HUES48 (cell line): ENCODE data around the gene MUS81.

Source experiments
- H3K27ac ChIP-seq: one replicate; pipeline ENCODE4 v1.7.0; 2013; ENCODE audit warnings: low read depth, low read length, inconsistent platforms
- H3K27me3 ChIP-seq: 2 replicates; pipeline ENCODE4 v1.6.1; 2013; ENCODE audit warnings: mild to moderate bottlenecking, low read length; ENCODE audit not compliant: control insufficient read depth, insufficient read depth
- H3K36me3 ChIP-seq: 2 replicates; pipeline ENCODE4 v1.6.1; 2013; ENCODE audit warnings: low read length; ENCODE audit not compliant: control insufficient read depth, insufficient read depth
- H3K4me1 ChIP-seq: 2 replicates; pipeline ENCODE4 v1.6.1; 2013; ENCODE audit warnings: mild to moderate bottlenecking, low read length; ENCODE audit not compliant: control insufficient read depth, insufficient read depth
- H3K4me3 ChIP-seq: 2 replicates; pipeline ENCODE4 v1.5.1; 2013; ENCODE audit warnings: mild to moderate bottlenecking, low read depth, low read length
- H3K9ac ChIP-seq: 2 replicates; pipeline ENCODE4 v1.6.1; 2013; ENCODE audit warnings: mild to moderate bottlenecking, low read depth, low read length, moderate library complexity
- H3K9me3 ChIP-seq: 2 replicates; pipeline ENCODE4 v1.6.1; 2013; ENCODE audit warnings: low read length; ENCODE audit not compliant: control insufficient read depth, insufficient read depth

The MUS81 gene

GRCh38 chr11:65869643-65870306, 9.5 kb downstream of the MUS81 start:
- Histone ChIP-seq H3K4me1 (0 out of 2 replicates have a peak, but pooled peaks cover 4% of the 10 kb centered on the region), H3K27ac (no peak overlapping the region), H3K27me3 (no peaks in the 10 kb centered on the region; the same call in 1 of the 2 replicates), H3K9ac (no peak overlapping the region), H3K36me3 (peaks cover 24% of the 10 kb centered on the region), H3K9me3 (no peaks in the 10 kb centered on the region), H3K4me3 (no peak overlapping the region)

- peaks cover 19% of the 10 kb centered on the region for H3K36me3 ChIP-seq
- no peak overlapping the region for H3K27ac ChIP-seq
- H3K9me3 ChIP-seq, result no peaks in the 10 kb centered on the region
- H3K4me1 ChIP-seq, result 0 out of 2 replicates have a peak, but pooled peaks cover 4% of the 10 kb centered on the region
- no peaks in the 10 kb centered on the region; the same call in 1 of the 2 replicates for H3K27me3 ChIP-seq
- no peak overlapping the region for H3K9ac ChIP-seq
- H3K4me3 ChIP-seq, result no peak overlapping the region
Observed at GRCh38 chr11:65870307-65870658, 10.1 kb downstream of the MUS81 start.

- 0 out of 2 replicates have a peak, but pooled peaks cover 4% of the 10 kb centered on the region for H3K4me1 ChIP-seq
Observed at GRCh38 chr11:65870706-65871681, 10.8 kb downstream of the MUS81 start.

DNA sequence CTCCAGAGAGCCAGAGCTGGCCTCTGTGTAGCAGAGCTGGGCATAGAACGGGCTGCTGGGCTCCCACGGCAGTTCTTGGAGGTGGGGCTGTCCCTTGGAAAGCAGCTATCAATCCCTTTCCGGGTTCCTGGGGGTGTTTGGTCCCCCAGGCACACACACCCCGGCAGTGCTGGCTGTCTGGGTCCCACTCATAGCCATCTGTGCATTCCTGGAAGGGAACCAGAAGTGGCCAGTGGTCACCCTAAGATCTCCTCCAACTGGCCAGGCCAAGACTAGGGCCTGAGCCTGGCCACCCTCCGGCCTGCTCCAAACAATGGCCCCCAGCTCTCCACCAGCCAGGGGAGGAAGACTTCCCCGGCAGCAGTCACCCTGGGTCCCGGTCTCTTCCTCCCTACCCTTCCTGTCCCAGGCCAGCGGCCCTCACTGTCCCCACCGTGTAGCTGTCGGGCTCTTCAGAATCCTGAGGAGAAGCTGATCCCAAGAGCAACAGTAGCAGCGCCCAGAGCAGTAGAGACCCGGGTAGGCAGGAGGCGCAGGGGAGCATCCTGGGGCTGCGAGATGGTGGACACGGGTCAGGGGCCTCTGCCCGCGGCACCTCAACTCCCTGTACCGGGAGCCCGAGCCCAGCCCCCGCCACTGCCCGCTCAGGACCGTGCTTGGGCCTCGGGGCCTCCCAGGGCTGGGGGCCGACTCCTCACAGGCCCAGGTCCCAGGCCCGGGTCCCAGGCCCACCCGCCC, 11.7 kb downstream of the MUS81 start:
- Histone ChIP-seq H3K4me3 (peak overlapping the region; percentile 67; the same call in 1 of the 2 replicates), H3K27ac (no peak overlapping the region), H3K27me3 (no peaks in the 10 kb centered on the region; the same call in 1 of the 2 replicates), H3K9me3 (no peaks in the 10 kb centered on the region), H3K36me3 (0 out of 2 replicates have a peak, but pooled peaks cover 4% of the 10 kb centered on the region), H3K4me1 (0 out of 2 replicates have a peak, but pooled peaks cover 4% of the 10 kb centered on the region), H3K9ac (no peak overlapping the region)

More at GRCh38 chr11:65870706-65871681, 10.8 kb downstream of the MUS81 start:
- Histone ChIP-seq H3K36me3 (peaks cover 12% of the 10 kb centered on the region; the same call in 1 of the 2 replicates), H3K27ac (no peak overlapping the region), H3K9me3 (no peaks in the 10 kb centered on the region), H3K9ac (no peak overlapping the region), H3K4me3 (no peak overlapping the region), H3K27me3 (no peaks in the 10 kb centered on the region; the same call in 1 of the 2 replicates)

GRCh38 chr11:65872586-65873317, 12.5 kb downstream of the MUS81 start, which contains the start of gene EFEMP2:
EFEMP2 (minus strand) TSS chr11:65872800; CDS start chr11:65872354, 446 bp downstream.
- H3K27me3 ChIP-seq, result no peaks in the 10 kb centered on the region; the same call in 1 of the 2 replicates
- H3K9ac ChIP-seq, result no peak within 1 kb of the TSS
- no peaks in the 10 kb centered on the region for H3K36me3 ChIP-seq
- no peaks in the 10 kb centered on the region for H3K9me3 ChIP-seq
- H3K4me3 ChIP-seq, result peak within 1 kb of the TSS; percentile 67
- H3K27ac ChIP-seq, result no peak within 1 kb of the TSS
- no peaks in the 10 kb centered on the region for H3K4me1 ChIP-seq

DNA sequence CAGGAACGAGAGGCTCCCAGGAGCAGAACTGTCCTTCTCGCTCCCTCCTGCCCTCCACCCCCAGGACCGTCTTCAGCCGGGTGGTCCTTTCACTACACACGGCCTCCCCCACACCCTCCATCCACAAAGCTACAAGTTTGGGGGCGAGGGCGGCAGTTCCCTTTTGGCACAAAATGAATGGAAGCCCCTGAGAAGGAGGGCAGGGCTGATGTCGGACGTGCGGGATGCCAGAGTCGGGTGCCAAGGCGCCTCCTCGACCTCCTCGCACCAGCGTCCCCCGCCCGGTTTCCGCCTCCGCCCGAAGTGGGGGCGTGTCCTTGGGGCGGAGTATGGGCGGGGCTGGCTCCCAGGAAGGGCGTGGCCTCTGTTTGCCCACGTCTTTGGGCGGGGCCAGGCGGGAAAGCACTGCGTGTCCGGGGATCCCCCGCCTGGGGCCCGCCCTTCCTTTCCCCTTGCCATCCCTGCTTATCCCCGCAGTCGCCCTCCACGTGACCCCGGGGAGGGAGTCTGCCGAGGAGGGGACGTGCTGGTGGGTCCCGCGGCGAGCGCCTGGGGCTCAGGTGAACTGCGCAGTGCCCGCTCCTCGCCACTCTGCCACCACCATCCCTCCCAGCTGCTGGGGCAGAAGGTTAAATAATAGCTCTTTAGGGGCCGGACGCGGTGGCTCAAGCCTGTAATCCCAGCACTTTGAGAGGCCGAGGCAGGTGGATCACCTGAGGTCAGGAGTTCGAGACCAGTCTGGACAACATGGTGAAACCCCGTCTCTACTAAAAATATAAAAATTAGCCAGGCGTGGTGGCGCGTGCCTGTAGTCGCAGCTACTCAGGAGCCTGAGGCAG, 13.3 kb downstream of the MUS81 start:
- Histone ChIP-seq H3K27ac (no peak overlapping the region), H3K27me3 (no peaks in the 10 kb centered on the region; the same call in 1 of the 2 replicates), H3K9ac (no peak overlapping the region), H3K9me3 (no peaks in the 10 kb centered on the region), H3K36me3 (no peaks in the 10 kb centered on the region), H3K4me1 (no peaks in the 10 kb centered on the region), H3K4me3 (peak overlapping the region; percentile 67)

DNA sequence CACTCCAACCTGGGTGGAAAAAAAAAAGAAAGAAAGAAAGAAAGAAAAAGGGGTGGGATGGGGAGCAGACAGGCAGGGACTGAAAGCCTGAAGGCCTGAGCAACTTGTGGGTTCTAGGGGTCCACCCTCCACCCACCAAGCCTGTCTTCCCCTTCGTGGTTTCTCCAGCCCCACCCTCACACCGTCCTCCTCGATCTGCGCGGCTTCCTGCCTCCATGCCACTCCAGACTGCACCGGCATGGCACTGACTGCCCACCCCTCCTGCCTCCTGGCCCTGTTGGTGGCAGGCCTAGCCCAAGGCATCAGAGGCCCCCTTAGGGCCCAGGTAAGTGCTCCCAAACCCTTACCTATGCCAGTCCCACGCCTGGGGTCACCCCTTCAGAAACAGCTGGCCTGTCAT, 19.4 kb downstream of the MUS81 start, which contains the start of gene CTSW:
Gene CTSW, plus strand, starts transcription at position 221 of the 400 bp plus-strand sequence. Its CDS starts 18 bp downstream, at position 239.
- peaks cover 26% of the 10 kb centered on the region for H3K36me3 ChIP-seq
- peaks cover 3% of the 10 kb centered on the region; the same call in 1 of the 2 replicates for H3K4me1 ChIP-seq
- no peak within 1 kb of the TSS for H3K27ac ChIP-seq
- no peaks in the 10 kb centered on the region for H3K9me3 ChIP-seq
- H3K9ac ChIP-seq, result no peak within 1 kb of the TSS
- no peaks in the 10 kb centered on the region for H3K27me3 ChIP-seq
- H3K4me3 ChIP-seq, result no peak within 1 kb of the TSS

- Histone ChIP-seq H3K27ac (no peak overlapping the region), H3K36me3 (peaks cover 29% of the 10 kb centered on the region), H3K27me3 (no peaks in the 10 kb centered on the region), H3K9me3 (no peaks in the 10 kb centered on the region), H3K9ac (no peak overlapping the region), H3K4me3 (no peak overlapping the region), H3K4me1 (peaks cover 3% of the 10 kb centered on the region; the same call in 1 of the 2 replicates)
Observed at GRCh38 chr11:65880027-65880426, 19.8 kb downstream of the MUS81 start.

DNA sequence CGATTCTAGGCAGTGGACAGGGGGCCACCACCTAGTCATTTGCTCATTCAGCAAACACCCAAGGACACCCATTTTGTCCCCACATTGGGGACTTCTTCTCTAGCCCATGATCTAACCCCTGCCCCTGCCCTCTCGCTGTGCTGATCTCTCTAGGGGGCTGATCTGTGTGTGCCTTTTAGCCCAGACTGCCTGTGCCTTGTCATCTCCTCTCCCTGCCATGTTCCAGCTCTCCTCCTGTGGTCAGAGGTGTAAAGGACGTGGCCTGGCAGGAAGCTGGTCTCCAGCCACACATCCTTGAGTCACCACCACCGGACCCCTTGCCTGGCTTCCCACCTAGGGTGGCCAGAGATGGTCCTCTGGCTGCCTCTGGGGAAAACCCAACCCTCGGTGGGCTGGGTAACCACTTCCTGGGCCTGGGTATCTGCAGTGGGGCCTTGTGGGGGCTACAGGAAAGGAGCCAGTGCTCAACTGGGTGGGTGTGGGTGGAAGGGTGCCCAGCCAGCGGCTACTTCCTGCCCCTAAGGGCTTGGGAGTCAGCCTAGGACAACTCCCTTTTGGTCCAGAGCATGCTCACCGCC, 20.7 kb downstream of the MUS81 start:
- peaks cover 39% of the 10 kb centered on the region for H3K36me3 ChIP-seq
- no peak overlapping the region for H3K27ac ChIP-seq
- H3K27me3 ChIP-seq, result no peaks in the 10 kb centered on the region
- H3K4me3 ChIP-seq, result no peak overlapping the region
- H3K9ac ChIP-seq, result no peak overlapping the region
- no peaks in the 10 kb centered on the region for H3K9me3 ChIP-seq
- peaks cover 3% of the 10 kb centered on the region; the same call in 1 of the 2 replicates for H3K4me1 ChIP-seq
